HCT116 (cell line): Measurements from ENCODE around the gene ADD2. TPM values are rescaled to one million over a fixed set of nuclear protein-coding genes. Genes with fewer than 3 reads are reported as not detected.

Source experiments
- ATAC-seq: fragments of 200-7000 bp; cut with Tn5 transposase; 2 replicates; pipeline ENCODE4 v1.9.1; 2020; ENCODE audit warnings: mild to moderate bottlenecking, moderate library complexity
- BruUV-seq: library from RNA; stranded (reverse); fragments of 400-500 nt; replicated peaks from 2 replicates; lab custom pipeline; 2021; lab: Mats Ljungman, UMichigan
- CTCF ChIA-PET: fragments of 300-600 bp; sonication (Branson Sonifier 250); formaldehyde crosslinking; loops from one replicate; lab custom pipeline; 2021; ENCODE audit warnings: antibody characterized with exemption; lab: Charles Lee
- POLR2A ChIA-PET: fragments of 300-600, 350-600 bp; sonication (Branson Sonifier 250); formaldehyde crosslinking; loops from one replicate; lab custom pipeline; 2021; ENCODE audit warnings: antibody characterized with exemption; lab: Charles Lee
- RAD21 ChIA-PET, 2 experiments: fragments of 300-600 bp; sonication (Branson Sonifier 250); formaldehyde crosslinking; loops; one replicate each; lab custom pipeline; 2023; ENCODE audit warnings: low total read pairs in 2 of 2; ENCODE audit not compliant: uncharacterized antibody in 2 of 2, unreplicated experiment in 2 of 2, low non-redundant PET in 1 of 2; lab: Charles Lee
- DNase-seq: peaks from one replicate; pipeline ENCODE4 v3.0.0-alpha.2; 2010; ENCODE audit warnings: low read depth, low spot score
- H2AFZ ChIP-seq: fragments of 200-600 bp; shearing (Covaris generic), sonication (generic); 2 replicates; pipeline ENCODE4 v1.6.1; 2017; ENCODE audit warnings: low read depth, mixed run types, mixed read lengths, antibody characterized with exemption, low read length; ENCODE audit not compliant: poor library complexity, severe bottlenecking
- H3K27ac ChIP-seq: 2 replicates; pipeline ENCODE4 v1.5.1; 2012; ENCODE audit warnings: low read depth, low read length
- H3K27me3 ChIP-seq: fragments of 200-600 bp; sonication (generic); 2 replicates; pipeline ENCODE4 v1.6.1; 2016; ENCODE audit warnings: mixed run types, low read length, mixed read lengths; ENCODE audit not compliant: insufficient read depth
- H3K36me3 ChIP-seq, 2 experiments: fragments of 200-500 bp in 1 of 2; fragments of 200-600 bp in 1 of 2; sonication (Bioruptor generic) in 1 of 2; sonication (generic) in 1 of 2; 2 replicates each; pipeline versions ENCODE4 v1.5.1 to v1.6.1; 2014 to 2016; ENCODE audit warnings: low read length in 2 of 2, inconsistent platforms in 1 of 2, mixed read lengths in 1 of 2, mixed run types in 1 of 2; ENCODE audit not compliant: insufficient read depth in 2 of 2, control insufficient read depth in 1 of 2
- H3K4me1 ChIP-seq, 2 experiments: fragments of 200-600 bp in 1 of 2; sonication (generic) in 1 of 2; 2 replicates each; pipeline versions ENCODE4 v1.5.1 to v1.6.1; 2012 to 2017; ENCODE audit warnings: low read length in 2 of 2, inconsistent platforms in 1 of 2, mild to moderate bottlenecking in 1 of 2, mixed read lengths in 1 of 2, mixed run types in 1 of 2, moderate library complexity in 1 of 2; ENCODE audit not compliant: insufficient read depth in 2 of 2, control insufficient read depth in 1 of 2
- H3K4me2 ChIP-seq: fragments of 200-600 bp; sonication (generic); 2 replicates; pipeline ENCODE4 v1.6.1; 2017; ENCODE audit warnings: mixed run types, low read length, mixed read lengths
- H3K4me3 ChIP-seq, 2 experiments: fragments of 200-600 bp in 1 of 2; sonication (generic) in 1 of 2; replicated peaks in 1 of 2; 2 replicates each; pipeline ENCODE4 v1.5.1; 2011 to 2016; ENCODE audit warnings: low read length in 2 of 2, control low read depth in 1 of 2, low read depth in 1 of 2, mild to moderate bottlenecking in 1 of 2, mixed read lengths in 1 of 2, mixed run types in 1 of 2
- H3K79me2 ChIP-seq: fragments of 200-600 bp; sonication (generic); 2 replicates; pipeline ENCODE4 v1.6.1; 2017; ENCODE audit warnings: mild to moderate bottlenecking, mixed run types, low read length, moderate library complexity, mixed read lengths; ENCODE audit not compliant: insufficient read depth
- H3K9ac ChIP-seq: fragments of 200-600 bp; sonication (generic); 2 replicates; pipeline ENCODE4 v1.6.1; 2016; ENCODE audit warnings: low read length, mixed read lengths
- H3K9me2 ChIP-seq: fragments of 200-600 bp; sonication (generic), shearing (Covaris generic); 2 replicates; pipeline ENCODE4 v1.6.1; 2017; ENCODE audit warnings: mixed run types, mild to moderate bottlenecking, moderate library complexity; ENCODE audit not compliant: insufficient read depth
- H3K9me3 ChIP-seq, 2 experiments: fragments of 200-500 bp in 1 of 2; fragments of 200-600 bp in 1 of 2; sonication (Bioruptor generic) in 1 of 2; sonication (generic) in 1 of 2; 2 replicates each; pipeline ENCODE4 v1.6.1; 2014 to 2017; ENCODE audit warnings: low read length in 2 of 2, mixed read lengths in 2 of 2, inconsistent platforms in 1 of 2, low read depth in 1 of 2, mild to moderate bottlenecking in 1 of 2, mixed run types in 1 of 2, moderate library complexity in 1 of 2; ENCODE audit not compliant: control insufficient read depth in 1 of 2, insufficient read depth in 1 of 2
- H4K20me1 ChIP-seq: fragments of 200-600 bp; sonication (generic), shearing (Covaris generic); 2 replicates; pipeline ENCODE4 v1.6.1; 2017; ENCODE audit warnings: mixed run types, mild to moderate bottlenecking, moderate library complexity; ENCODE audit not compliant: insufficient read depth
- CBX3 ChIP-seq: IDR thresholded peaks from 2 replicates; pipeline ENCODE4 v1.6.1; 2012; ENCODE audit warnings: low read depth
- CEBPB ChIP-seq: IDR thresholded peaks from 2 replicates; pipeline ENCODE4 v1.6.1; 2012; ENCODE audit warnings: low read depth
- EGR1 ChIP-seq: IDR thresholded peaks from 2 replicates; pipeline ENCODE4 v1.6.1; 2012; ENCODE audit warnings: low read depth
- ELF1 ChIP-seq: IDR thresholded peaks from 2 replicates; pipeline ENCODE4 v1.6.1; 2012; ENCODE audit warnings: low read depth, borderline replicate concordance
- EZH2 ChIP-seq: fragments of 200-600 bp; sonication (generic); IDR thresholded peaks from 2 replicates; pipeline ENCODE4 v1.6.1; 2017; ENCODE audit warnings: antibody characterized with exemption, mixed run types
- EZH2phosphoT487 ChIP-seq: fragments of 200-600 bp; IDR thresholded peaks from 2 replicates; pipeline ENCODE4 v1.6.1; 2018; ENCODE audit warnings: antibody characterized with exemption, borderline replicate concordance
- JUND ChIP-seq: IDR thresholded peaks from 2 replicates; pipeline ENCODE4 v1.6.1; 2012
- POLR2A ChIP-seq: IDR thresholded peaks from 2 replicates; pipeline ENCODE4 v1.7.0; 2011; ENCODE audit warnings: borderline replicate concordance; ENCODE audit not compliant: insufficient read depth, insufficient read length; ENCODE audit errors: extremely low read depth
- POLR2AphosphoS5 ChIP-seq: IDR thresholded peaks from 2 replicates; pipeline ENCODE4 v1.6.1; 2011; ENCODE audit warnings: mild to moderate bottlenecking, low read depth, low read length, moderate library complexity
- RAD21 ChIP-seq: IDR thresholded peaks from 2 replicates; pipeline ENCODE4 v1.6.1; 2012; ENCODE audit warnings: low read depth, mild to moderate bottlenecking
- REST ChIP-seq: IDR thresholded peaks from 2 replicates; pipeline ENCODE4 v1.6.1; 2012; ENCODE audit warnings: low read depth
- SP1 ChIP-seq: IDR thresholded peaks from 2 replicates; pipeline ENCODE4 v1.6.1; 2012; ENCODE audit warnings: low read depth
- SRF ChIP-seq: IDR thresholded peaks from 2 replicates; pipeline ENCODE4 v1.6.1; 2012; ENCODE audit warnings: low read depth
- TCF7L2 ChIP-seq: IDR thresholded peaks from 2 replicates; pipeline ENCODE4 v1.7.0; 2011; ENCODE audit warnings: borderline replicate concordance, inconsistent platforms; ENCODE audit not compliant: insufficient read depth, insufficient read length; ENCODE audit errors: extremely low read depth
- intact Hi-C: fragments of 100-400 bp; cut with micrococcal nuclease; formaldehyde crosslinking; loops from 2 replicates; pipeline ENCODE4 v1.10.0; 2022
- total RNA-seq: library from RNA; stranded (reverse); gene quantifications from one replicate; pipeline ENCODE4 v1.2.1, GENCODE V29; 2021; ENCODE audit not compliant: unreplicated experiment

Gene ADD2
- total RNA-seq, 1 experiment from 2014 or later = 0.15 TPM

GRCh38 chr2:70679259-70679658 is 88.7 kb downstream of the ADD2 start:
- RAD21 ChIA-PET = no interaction called here
- POLR2A ChIA-PET = interaction anchor here (0.8 kb wide), 1 partner anchor 359 kb away, joined by 3 read pairs; no protein-coding TSS in a partner anchor
- Histone ChIP-seq H3K4me1 (no peaks in the 10 kb centered on the region), H3K36me3 (no peaks in the 10 kb centered on the region), H2AFZ (no peak overlapping the region), H3K79me2 (no peaks in the 10 kb centered on the region), H3K4me2 (no peak overlapping the region), H3K9ac (no peak overlapping the region), H3K9me3 (no peaks in the 10 kb centered on the region), H4K20me1 (no peaks in the 10 kb centered on the region), H3K27ac (no peak overlapping the region), H3K27me3 (no peaks in the 10 kb centered on the region), H3K9me2 (no peaks in the 10 kb centered on the region), H3K4me3 (no peak overlapping the region)
- intact Hi-C loops = no loop called here
- no peak for ATAC-seq
- CTCF ChIA-PET = interaction anchor here (0.9 to 1.6 kb wide), 2 partner anchors 9 kb away, joined by 3 to 4 read pairs; no protein-coding TSS in a partner anchor
- BruUV-seq = no TSS peak
- no peak for DNase-seq
- TF ChIP-seq SP1 = no peak
- TF ChIP-seq ELF1 = no peak
- no peak for TF ChIP-seq EZH2
- TF ChIP-seq JUND = no peak
- no peak for TF ChIP-seq TCF7L2
- no peak for TF ChIP-seq RAD21
- no peak for TF ChIP-seq EZH2phosphoT487
- no peak for TF ChIP-seq REST
- no peak for TF ChIP-seq SRF
- no peak for TF ChIP-seq EGR1
- no peak for TF ChIP-seq POLR2AphosphoS5
- no peak for TF ChIP-seq CEBPB
- no peak for TF ChIP-seq POLR2A
- TF ChIP-seq CBX3 = no peak
